Caco-2 (cell line): ENCODE results near the gene ZNF142. TPM values are rescaled to one million over a fixed set of nuclear protein-coding genes. Genes with fewer than 3 reads are reported as not detected.

Experiments
- BruUV-seq: library from RNA; stranded (reverse); fragments of 400-500 nt; replicated peaks from 2 replicates; lab custom pipeline; 2021; lab: Mats Ljungman, UMichigan
- CTCF ChIA-PET: fragments of 300-600 bp; sonication (Branson Sonifier 250); formaldehyde crosslinking; loops from one replicate; lab custom pipeline; 2022; ENCODE audit warnings: antibody characterized with exemption; lab: Charles Lee
- POLR2A ChIA-PET: fragments of 300-600 bp; sonication (Branson Sonifier 250); formaldehyde crosslinking; loops from one replicate; lab custom pipeline; 2022; ENCODE audit warnings: antibody characterized with exemption; lab: Charles Lee
- DNase-seq, 2 experiments: peaks; one replicate each; pipeline versions ENCODE4 v3.0.0 to v3.0.0-alpha.2; 2020 to 2022
- H3K27me3 ChIP-seq: replicated peaks from 2 replicates; pipeline ENCODE4 v1.6.0; 2011; ENCODE audit warnings: low read length; ENCODE audit not compliant: control insufficient read depth, insufficient read depth
- H3K36me3 ChIP-seq: 2 replicates; pipeline ENCODE4 v1.5.1; 2011; ENCODE audit warnings: low read length; ENCODE audit not compliant: control insufficient read depth, insufficient read depth
- H3K4me1 ChIP-seq: fragments of 250-450 bp; sonication (Bioruptor Pico); 2 replicates; pipeline ENCODE4 v1.5.1; 2020; ENCODE audit warnings: mild to moderate bottlenecking
- H3K4me3 ChIP-seq: 2 replicates; pipeline ENCODE4 v1.5.1; 2011; ENCODE audit warnings: low read depth, mild to moderate bottlenecking, control low read depth, low read length
- H3K9me3 ChIP-seq: fragments of 250-450 bp; sonication (Bioruptor Pico); 2 replicates; pipeline ENCODE4 v1.5.1; 2020; ENCODE audit warnings: mild to moderate bottlenecking, moderate library complexity
- H3K27ac Mint-ChIP-seq: one replicate; pipeline ENCODE4 v1.8.0; 2022; ENCODE audit warnings: mixed read lengths; ENCODE audit not compliant: unreplicated experiment
- H3K27me3 Mint-ChIP-seq: one replicate; pipeline ENCODE4 v1.8.0; 2022; ENCODE audit warnings: mixed read lengths; ENCODE audit not compliant: insufficient read depth, unreplicated experiment
- H3K36me3 Mint-ChIP-seq: one replicate; pipeline ENCODE4 v1.8.0; 2022; ENCODE audit warnings: mild to moderate bottlenecking, mixed read lengths; ENCODE audit not compliant: insufficient read depth, unreplicated experiment
- H3K4me1 Mint-ChIP-seq: one replicate; pipeline ENCODE4 v1.8.0; 2022; ENCODE audit warnings: low read depth, mixed read lengths; ENCODE audit not compliant: unreplicated experiment
- H3K4me3 Mint-ChIP-seq: one replicate; pipeline ENCODE4 v1.8.0; 2022; ENCODE audit warnings: mild to moderate bottlenecking, moderate library complexity, mixed read lengths; ENCODE audit not compliant: unreplicated experiment
- H3K9me3 Mint-ChIP-seq: one replicate; pipeline ENCODE4 v1.8.0; 2022; ENCODE audit warnings: mixed read lengths; ENCODE audit not compliant: unreplicated experiment
- intact Hi-C: fragments of 100-400 bp; cut with micrococcal nuclease; formaldehyde crosslinking; loops from one replicate; pipeline ENCODE4 v1.10.0; 2022; ENCODE audit not compliant: unreplicated experiment
- total RNA-seq: library from RNA; stranded (reverse); gene quantifications from 2 replicates; pipeline ENCODE4 v1.2.3, GENCODE V29; 2022
- TF ChIP-seq, protein P1 (sequence below), 2 experiments: fragments of 200-600 bp in 1 of 2; IDR thresholded peaks; 1 replicate in 1 of 2; 2 replicates in 1 of 2; pipeline versions ENCODE4 v1.5.1 to v1.8.0; 2011 to 2022; ENCODE audit warnings: antibody characterized with exemption in 1 of 2, control low read depth in 1 of 2, inconsistent platforms in 1 of 2, low read depth in 1 of 2, low read length in 1 of 2, mild to moderate bottlenecking in 1 of 2, moderate library complexity in 1 of 2; ENCODE audit not compliant: insufficient read depth in 1 of 2, severe bottlenecking in 1 of 2, unreplicated experiment in 1 of 2

ZNF142 gene
- total RNA-seq, 1 experiment from 2014 or later = 37.0 TPM

DNA sequence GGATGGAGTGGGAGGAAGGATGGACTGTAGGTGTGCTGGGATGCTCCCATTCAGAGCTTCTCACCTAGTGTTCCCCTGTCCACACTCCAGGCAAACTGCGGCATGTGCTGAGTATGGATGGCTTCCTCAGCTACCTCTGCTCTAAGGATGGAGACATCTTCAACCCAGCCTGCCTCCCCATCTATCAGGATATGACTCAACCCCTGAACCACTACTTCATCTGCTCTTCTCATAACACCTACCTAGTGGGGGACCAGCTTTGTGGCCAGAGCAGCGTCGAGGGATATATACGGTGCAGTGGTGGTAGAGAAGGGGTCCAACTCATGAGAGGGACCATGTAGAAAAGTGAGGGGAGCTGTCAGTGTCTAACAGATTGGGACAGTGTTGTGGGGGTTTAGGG is 31.5 kb downstream of the ZNF142 start:
- ChIA-PET POLR2A (interaction anchor here (1.2 kb wide), 1 partner anchor 37 kb away, joined by 3 read pairs; no protein-coding TSS in a partner anchor), CTCF (no interaction called here)
- no peak overlapping the region for H3K4me3 ChIP-seq
- no peaks in the 10 kb centered on the region for H3K9me3 ChIP-seq
- intact Hi-C loops = no loop called here
- no peak for DNase-seq
- Mint-ChIP-seq H3K36me3 (no peaks in the 10 kb centered on the region), H3K27me3 (no peaks in the 10 kb centered on the region), H3K9me3 (no peaks in the 10 kb centered on the region), H3K4me3 (no peak overlapping the region), H3K4me1 (no peaks in the 10 kb centered on the region), H3K27ac (no peak overlapping the region)
- no peaks in the 10 kb centered on the region for H3K4me1 ChIP-seq
- no TSS peak for BruUV-seq
- H3K36me3 ChIP-seq = no peaks in the 10 kb centered on the region
- TF ChIP-seq, protein P1, sequence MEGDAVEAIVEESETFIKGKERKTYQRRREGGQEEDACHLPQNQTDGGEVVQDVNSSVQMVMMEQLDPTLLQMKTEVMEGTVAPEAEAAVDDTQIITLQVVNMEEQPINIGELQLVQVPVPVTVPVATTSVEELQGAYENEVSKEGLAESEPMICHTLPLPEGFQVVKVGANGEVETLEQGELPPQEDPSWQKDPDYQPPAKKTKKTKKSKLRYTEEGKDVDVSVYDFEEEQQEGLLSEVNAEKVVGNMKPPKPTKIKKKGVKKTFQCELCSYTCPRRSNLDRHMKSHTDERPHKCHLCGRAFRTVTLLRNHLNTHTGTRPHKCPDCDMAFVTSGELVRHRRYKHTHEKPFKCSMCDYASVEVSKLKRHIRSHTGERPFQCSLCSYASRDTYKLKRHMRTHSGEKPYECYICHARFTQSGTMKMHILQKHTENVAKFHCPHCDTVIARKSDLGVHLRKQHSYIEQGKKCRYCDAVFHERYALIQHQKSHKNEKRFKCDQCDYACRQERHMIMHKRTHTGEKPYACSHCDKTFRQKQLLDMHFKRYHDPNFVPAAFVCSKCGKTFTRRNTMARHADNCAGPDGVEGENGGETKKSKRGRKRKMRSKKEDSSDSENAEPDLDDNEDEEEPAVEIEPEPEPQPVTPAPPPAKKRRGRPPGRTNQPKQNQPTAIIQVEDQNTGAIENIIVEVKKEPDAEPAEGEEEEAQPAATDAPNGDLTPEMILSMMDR (IDR thresholded peaks at IDR 0.05; ENCODE audit: insufficient read depth in 1 of 2, low read depth in 1 of 2, low read length in 1 of 2, severe bottlenecking in 1 of 2, unreplicated experiment in 1 of 2) = no peak
- H3K27me3 ChIP-seq = no peaks in the 10 kb centered on the region

DNA sequence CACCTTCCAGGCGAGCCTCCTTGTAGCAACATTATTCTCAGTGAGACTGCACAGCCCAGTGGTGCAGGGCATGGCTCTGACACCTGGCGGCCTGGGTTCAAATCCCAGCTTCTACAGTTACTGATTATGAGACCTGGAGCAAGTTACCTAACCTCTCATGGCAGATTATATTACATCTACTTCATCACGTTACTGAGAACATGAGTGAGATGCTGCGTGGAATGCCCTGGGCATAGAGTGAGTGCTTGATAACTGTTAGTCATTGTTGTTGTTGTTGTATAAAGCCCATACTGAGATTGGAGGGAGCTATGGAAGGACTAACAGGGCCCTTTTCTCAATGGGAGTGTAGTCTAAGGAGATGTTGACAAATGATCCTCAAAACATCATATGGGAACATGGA is 33.1 kb downstream of the ZNF142 start:
- H3K27ac Mint-ChIP-seq = no peak overlapping the region
- TF ChIP-seq, protein P1 (IDR thresholded peaks at IDR 0.05; ENCODE audit: insufficient read depth in 1 of 2, low read depth in 1 of 2, low read length in 1 of 2, severe bottlenecking in 1 of 2, unreplicated experiment in 1 of 2) = no peak
- no peaks in the 10 kb centered on the region for H3K4me1 Mint-ChIP-seq
- H3K9me3 Mint-ChIP-seq = no peaks in the 10 kb centered on the region
- H3K27me3 Mint-ChIP-seq = no peaks in the 10 kb centered on the region
- no peak for DNase-seq
- no peaks in the 10 kb centered on the region for H3K4me1 ChIP-seq
- no peaks in the 10 kb centered on the region for H3K27me3 ChIP-seq
- H3K36me3 Mint-ChIP-seq = no peaks in the 10 kb centered on the region
- no peak overlapping the region for H3K4me3 Mint-ChIP-seq
- intact Hi-C loops = no loop called here
- CTCF ChIA-PET = interaction anchor here (0.7 kb wide), 1 partner anchor 303 kb away, joined by 3 read pairs; no protein-coding TSS in a partner anchor
- H3K4me3 ChIP-seq = no peak overlapping the region
- H3K36me3 ChIP-seq = no peaks in the 10 kb centered on the region
- no peaks in the 10 kb centered on the region for H3K9me3 ChIP-seq
- BruUV-seq = no TSS peak
- POLR2A ChIA-PET = no interaction called here

DNA sequence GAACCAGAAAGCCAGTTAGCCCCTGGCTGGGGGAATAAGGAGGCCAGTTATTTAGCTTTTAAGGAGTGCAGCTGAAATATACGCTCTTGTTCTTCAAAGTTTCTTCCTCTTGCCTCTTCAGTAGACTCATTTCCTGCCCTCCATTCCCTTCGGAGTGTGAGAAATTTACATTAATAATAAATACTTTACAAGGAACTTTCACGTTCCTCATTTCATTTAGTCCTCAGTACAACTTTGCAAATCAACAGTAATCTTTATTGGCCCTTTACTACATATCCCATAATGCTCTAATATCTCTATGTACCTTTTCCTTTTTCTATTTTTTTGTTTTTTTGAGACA is 36.1 kb downstream of the ZNF142 start:
- no peaks in the 10 kb centered on the region for H3K36me3 Mint-ChIP-seq
- Histone ChIP-seq H3K27me3 (no peaks in the 10 kb centered on the region), H3K36me3 (no peaks in the 10 kb centered on the region), H3K9me3 (no peaks in the 10 kb centered on the region), H3K4me1 (no peaks in the 10 kb centered on the region), H3K4me3 (no peak overlapping the region)
- CTCF ChIA-PET = no interaction called here
- POLR2A ChIA-PET = no interaction called here
- H3K4me3 Mint-ChIP-seq = no peak overlapping the region
- H3K27me3 Mint-ChIP-seq = no peaks in the 10 kb centered on the region
- no TSS peak for BruUV-seq
- H3K4me1 Mint-ChIP-seq = no peaks in the 10 kb centered on the region
- intact Hi-C loops = no loop called here
- TF ChIP-seq, protein P1 (IDR thresholded peaks at IDR 0.05; ENCODE audit: insufficient read depth in 1 of 2, low read depth in 1 of 2, low read length in 1 of 2, severe bottlenecking in 1 of 2, unreplicated experiment in 1 of 2) = no peak
- no peak overlapping the region for H3K27ac Mint-ChIP-seq
- no peak for DNase-seq
- no peaks in the 10 kb centered on the region for H3K9me3 Mint-ChIP-seq
